ENCODE results near the gene PIM1. TPM values are rescaled to one million over a fixed set of nuclear protein-coding genes. Genes with fewer than 3 reads are reported as not detected.

Gene PIM1
- total and polyA plus RNA-seq, 9 of the 15 experiments (the other 6 are each of a cell fraction or from before 2014, with no cell fraction given), result 19.0 to 789 (median 212) TPM

DNA sequence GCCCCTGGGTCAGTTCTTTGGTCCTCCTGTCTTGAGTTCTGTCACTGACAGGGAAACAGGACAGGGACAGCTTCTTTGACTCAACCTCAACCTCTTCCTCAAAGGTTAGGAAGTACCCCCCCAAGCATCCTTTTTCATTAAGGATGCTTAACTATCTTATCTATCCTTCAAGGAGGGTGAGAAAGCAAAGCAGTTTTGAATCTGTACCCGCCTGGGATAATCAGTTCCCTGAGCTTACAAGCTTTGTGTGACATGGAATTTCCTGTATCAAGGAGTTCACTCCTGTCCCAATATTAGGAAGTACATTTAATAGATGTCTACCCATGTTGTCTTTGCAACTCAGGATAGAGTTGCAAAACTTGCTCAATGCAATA is 31.1 kb upstream of the PIM1 start:
- TF ChIP-seq NFRKB (IDR thresholded peaks at IDR 0.05; ENCODE audit: low read depth) (no peak), KDM1A (IDR thresholded peaks at IDR 0.05) (peak; percentile 34 to 65; a peak in 3 of 4 replicates), SMARCE1 (IDR thresholded peaks at IDR 0.05) (no peak), RCOR1 (IDR thresholded peaks at IDR 0.05; ENCODE audit: borderline replicate concordance in 1 of 2, low read depth in 2 of 2, low read length in 2 of 2) (0 out of 4 replicates have a peak, but pooled peaks of 1 of the 2 experiments have one; percentile 50), L3MBTL2 (IDR thresholded peaks at IDR 0.05) (no peak), CBFA2T3 (IDR thresholded peaks at IDR 0.05) (no peak), SMARCC2 (IDR thresholded peaks at IDR 0.05; ENCODE audit: low read depth) (no peak)
- H3K79me2 ChIP-seq (ENCODE audit: control insufficient read depth, insufficient read depth, low read length), result no peaks in the 10 kb centered on the region
- CTCF ChIA-PET (ENCODE audit: low intra/inter-chr PET ratio), result no interaction called here
- in situ Hi-C loops (cut with MboI) (no loop called here), intact Hi-C loops (cut with micrococcal nuclease) (no loop called here)
- no peak overlapping the region for H3K9ac ChIP-seq (ENCODE audit: insufficient read depth in 1 of 2, low read depth in 2 of 2, low read length in 2 of 2)
- H3K4me3 ChIP-seq, result no peak overlapping the region
- POLR2A ChIA-PET, result no interaction called here
- no peaks in the 10 kb centered on the region for H3K9me3 ChIP-seq (replicated peaks; ENCODE audit: control insufficient read depth, insufficient read depth, low read depth, low read length)
- WGBS (ENCODE audit: insufficient coverage, low coverage, missing lambda C conversion rate), result 44% methylated on average over 1 of the region's 1 CpG
- no peak overlapping the region for H2AFZ ChIP-seq (ENCODE audit: low read depth, low read length)
- no peaks in the 10 kb centered on the region for H3K27me3 ChIP-seq (ENCODE audit: control insufficient read depth in 2 of 2, insufficient read depth in 2 of 2, low read length in 2 of 2)
- ATAC-seq, result no peak
- H3K4me1 ChIP-seq (replicated peaks in 1 of 2; ENCODE audit: control insufficient read depth in 2 of 2, insufficient read depth in 2 of 2, low read length in 2 of 2), result peaks cover 12 to 22% of the 10 kb centered on the region in 2 experiments
- DNase-seq (ENCODE audit: extremely low read depth in 1 of 4, low spot score in 3 of 4), result no peak
- FAIRE-seq, result no peak
- no peak overlapping the region for H3K27ac ChIP-seq (ENCODE audit: extremely low read depth, low read depth, low read length)
- H3K4me2 ChIP-seq (ENCODE audit: insufficient read depth, low read length), result no peak overlapping the region
- no peaks in the 10 kb centered on the region for H4K20me1 ChIP-seq (replicated peaks; ENCODE audit: control insufficient read depth, insufficient read depth, low read length)
- H3K36me3 ChIP-seq (ENCODE audit: control insufficient read depth, insufficient read depth, low read length), result no peaks in the 10 kb centered on the region
- no peaks in the 10 kb centered on the region for H3K9me1 ChIP-seq (ENCODE audit: control insufficient read depth, insufficient read depth, low read length)
- BruUV-seq (replicated peaks), result no TSS peak

DNA sequence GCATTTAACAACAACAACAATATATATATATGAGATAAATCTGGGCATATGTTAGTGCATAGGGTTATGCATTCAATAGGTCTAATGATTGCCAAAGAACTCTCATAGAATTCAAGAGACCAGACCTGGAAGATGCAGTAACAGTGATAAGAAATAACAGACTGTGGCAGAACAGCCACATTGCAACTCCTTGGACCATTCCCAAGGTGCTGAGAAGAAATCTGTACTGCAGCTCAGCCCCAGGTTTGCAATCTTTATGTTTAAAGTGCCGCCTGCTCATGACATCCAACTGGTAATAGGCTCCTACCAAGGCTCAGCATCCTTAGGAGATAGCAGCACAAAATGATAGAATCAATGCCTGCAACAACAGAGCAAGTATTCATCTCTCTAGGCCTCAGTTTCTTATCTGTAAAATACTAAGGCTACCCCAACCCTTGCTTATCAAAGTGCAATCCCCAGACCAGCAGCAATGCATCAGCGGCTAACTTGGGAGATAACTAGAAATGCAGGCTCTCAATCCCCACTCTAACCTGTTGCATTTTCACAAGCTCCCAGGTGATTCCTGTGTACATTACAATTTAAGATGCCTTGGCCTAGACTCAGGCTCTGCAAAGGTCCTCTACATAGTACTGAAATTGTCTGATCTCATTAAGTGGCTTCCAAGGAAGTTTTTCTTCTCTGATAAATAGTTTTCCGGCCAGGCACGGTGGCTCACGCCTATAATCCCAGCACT is 30.6 kb upstream of the PIM1 start:
- ChIA-PET POLR2A (no interaction called here), CTCF (ENCODE audit: low intra/inter-chr PET ratio) (no interaction called here)
- in situ Hi-C loops (cut with MboI), result no loop called here
- TF ChIP-seq, protein P1, sequence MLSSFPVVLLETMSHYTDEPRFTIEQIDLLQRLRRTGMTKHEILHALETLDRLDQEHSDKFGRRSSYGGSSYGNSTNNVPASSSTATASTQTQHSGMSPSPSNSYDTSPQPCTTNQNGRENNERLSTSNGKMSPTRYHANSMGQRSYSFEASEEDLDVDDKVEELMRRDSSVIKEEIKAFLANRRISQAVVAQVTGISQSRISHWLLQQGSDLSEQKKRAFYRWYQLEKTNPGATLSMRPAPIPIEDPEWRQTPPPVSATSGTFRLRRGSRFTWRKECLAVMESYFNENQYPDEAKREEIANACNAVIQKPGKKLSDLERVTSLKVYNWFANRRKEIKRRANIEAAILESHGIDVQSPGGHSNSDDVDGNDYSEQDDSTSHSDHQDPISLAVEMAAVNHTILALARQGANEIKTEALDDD (IDR thresholded peaks at IDR 0.05), result peak; percentile 38
- TF ChIP-seq HDAC2 (IDR thresholded peaks at IDR 0.05) (no peak), CBFA2T3 (IDR thresholded peaks at IDR 0.05) (peak; percentile 23; the same call in 1 of the 2 replicates), ZSCAN29 (IDR thresholded peaks at IDR 0.05) (no peak)
- TF ChIP-seq, protein P2, sequence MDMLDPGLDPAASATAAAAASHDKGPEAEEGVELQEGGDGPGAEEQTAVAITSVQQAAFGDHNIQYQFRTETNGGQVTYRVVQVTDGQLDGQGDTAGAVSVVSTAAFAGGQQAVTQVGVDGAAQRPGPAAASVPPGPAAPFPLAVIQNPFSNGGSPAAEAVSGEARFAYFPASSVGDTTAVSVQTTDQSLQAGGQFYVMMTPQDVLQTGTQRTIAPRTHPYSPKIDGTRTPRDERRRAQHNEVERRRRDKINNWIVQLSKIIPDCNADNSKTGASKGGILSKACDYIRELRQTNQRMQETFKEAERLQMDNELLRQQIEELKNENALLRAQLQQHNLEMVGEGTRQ (CRISPR knock-in tag; IDR thresholded peaks at IDR 0.05), result no peak
- Histone ChIP-seq H3K27me3 (ENCODE audit: control insufficient read depth in 2 of 2, insufficient read depth in 2 of 2, low read length in 2 of 2) (no peaks in the 10 kb centered on the region), H3K36me3 (ENCODE audit: control insufficient read depth, insufficient read depth, low read length) (no peaks in the 10 kb centered on the region), H3K4me2 (ENCODE audit: insufficient read depth, low read length) (no peak overlapping the region), H3K27ac (ENCODE audit: extremely low read depth, low read depth, low read length) (no peak overlapping the region), H3K79me2 (ENCODE audit: control insufficient read depth, insufficient read depth, low read length) (no peaks in the 10 kb centered on the region), H2AFZ (ENCODE audit: low read depth, low read length) (no peak overlapping the region), H3K4me1 (replicated peaks in 1 of 2; ENCODE audit: control insufficient read depth in 2 of 2, insufficient read depth in 2 of 2, low read length in 2 of 2) (peaks cover 12 to 23% of the 10 kb centered on the region in 2 experiments), H4K20me1 (replicated peaks; ENCODE audit: control insufficient read depth, insufficient read depth, low read length) (no peaks in the 10 kb centered on the region), H3K9me1 (ENCODE audit: control insufficient read depth, insufficient read depth, low read length) (no peaks in the 10 kb centered on the region), H3K9me3 (replicated peaks; ENCODE audit: control insufficient read depth, insufficient read depth, low read depth, low read length) (no peaks in the 10 kb centered on the region), H3K4me3 (no peak overlapping the region), H3K9ac (ENCODE audit: insufficient read depth in 1 of 2, low read depth in 2 of 2, low read length in 2 of 2) (no peak overlapping the region)
- 54% methylated on average over 5 of the region's 5 CpGs for WGBS (ENCODE audit: insufficient coverage, low coverage, missing lambda C conversion rate)
- peak in 1 of 4 experiments; percentile 37 for DNase-seq (ENCODE audit: extremely low read depth in 1 of 4, low spot score in 3 of 4)
- ATAC-seq, result no peak
- FAIRE-seq, result no peak
- no TSS peak for BruUV-seq (replicated peaks)
- intact Hi-C loops (cut with micrococcal nuclease), result no loop called here
